GM12891 (cell line): ENCODE measurements around the gene MAGI1.

Experiments
- POLR2A ChIP-seq: IDR thresholded peaks from 2 replicates; pipeline ENCODE4 v1.6.1; 2011; ENCODE audit warnings: low read depth, low read length, control low read depth
- POLR2AphosphoS5 ChIP-seq: IDR thresholded peaks from 2 replicates; pipeline ENCODE4 v1.6.1; 2011; ENCODE audit warnings: low read depth, low read length, control low read depth

DNA sequence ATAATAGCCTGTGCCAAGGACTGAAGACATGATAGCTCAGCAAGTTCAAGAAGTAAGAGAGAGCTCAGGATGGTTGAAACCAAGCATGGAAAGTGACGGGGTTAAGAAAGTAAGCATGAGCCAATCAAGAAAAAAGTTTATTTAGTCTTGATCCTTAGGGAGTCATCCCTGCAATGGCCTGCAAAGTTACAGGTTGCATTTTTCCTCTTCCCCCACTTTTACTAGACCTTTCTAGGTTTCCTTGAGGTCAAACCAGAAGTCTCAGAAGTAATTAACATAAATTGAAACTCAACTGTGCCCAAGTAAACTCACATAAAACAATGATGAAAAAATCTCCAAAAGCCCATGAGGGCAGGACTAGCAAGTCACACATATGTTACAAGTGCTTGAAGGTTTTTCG, 250.9 kb downstream of the MAGI1 start:
- no peak for TF ChIP-seq POLR2AphosphoS5
- no peak for TF ChIP-seq POLR2A
